ENCODE results near the gene SERPINA3.

GRCh38 chr14:94660306-94660946 is 48.2 kb downstream of the SERPINA3 start:
- TF ChIP-seq CTCF (IDR thresholded peaks at IDR 0.05 in 2 of 3, conservative IDR thresholded peaks at IDR 0.05 in 1 of 3; ENCODE audit: control insufficient read depth in 2 of 3, extremely low read depth in 1 of 3, insufficient read depth in 1 of 3, low read depth in 3 of 3, low read length in 3 of 3) (no peak), POU2F2 (IDR thresholded peaks at IDR 0.05; ENCODE audit: borderline replicate concordance, low read depth, low read length) (no peak), NR2C2 (IDR thresholded peaks at IDR 0.05; ENCODE audit: borderline replicate concordance, control insufficient read depth, insufficient read length, low read depth) (no peak), RAD21 (IDR thresholded peaks at IDR 0.05; ENCODE audit: insufficient read depth, low read depth, low read length) (no peak), ATF3 (IDR thresholded peaks at IDR 0.05; ENCODE audit: borderline replicate concordance, extremely low read depth, low read depth, low read length) (no peak), SP1 (IDR thresholded peaks at IDR 0.05; ENCODE audit: low read depth, low read length) (no peak), YY1 (IDR thresholded peaks at IDR 0.05; ENCODE audit: low read depth, low read length) (no peak), CBX3 (IDR thresholded peaks at IDR 0.05; ENCODE audit: borderline replicate concordance, low read depth) (no peak)

All from GM12878 (cell line).